ENCODE measurements around the gene ZNF407.
"Not testable (repeated sequence)": the region's sequence is repeated elsewhere in the genome, so short reads cannot be mapped to it uniquely, and the experiment has no call there.

ZNF407 gene

GRCh38 chr18:75101916-75102315 lies 504.2 kb downstream of the ZNF407 start:
- H3K36me3 ChIP-seq (ENCODE audit: control insufficient read depth, low read length): no peaks in the 10 kb centered on the region
- H3K27ac ChIP-seq (ENCODE audit: low read depth, low read length): no peak overlapping the region
- peaks cover 2% of the 10 kb centered on the region; the same call in 1 of the 2 replicates for H3K9me3 ChIP-seq (ENCODE audit: control insufficient read depth, insufficient read depth, low read length)
- H3K9me2 ChIP-seq (replicated peaks; ENCODE audit: control insufficient read depth, low read length): no peaks in the 10 kb centered on the region
- H3K27me3 ChIP-seq (ENCODE audit: control insufficient read depth, low read length): no peaks in the 10 kb centered on the region
- no peaks in the 10 kb centered on the region for H3F3A ChIP-seq (ENCODE audit: control insufficient read depth, insufficient read depth)
- H3K4me1 ChIP-seq (ENCODE audit: control insufficient read depth, low read length): no peaks in the 10 kb centered on the region
- no peak for TF ChIP-seq EZH2phosphoT487 (IDR thresholded peaks at IDR 0.05; ENCODE audit: borderline replicate concordance, low read length)
- no peak overlapping the region for H3K4me3 ChIP-seq (ENCODE audit: low read length)
- H3K4me2 ChIP-seq (ENCODE audit: low read length): no peak overlapping the region
- H4K20me1 ChIP-seq (ENCODE audit: control insufficient read depth, insufficient read depth, low read depth, low read length): no peaks in the 10 kb centered on the region
- no peaks in the 10 kb centered on the region for H3K79me2 ChIP-seq (ENCODE audit: control insufficient read depth, low read length)

DNA sequence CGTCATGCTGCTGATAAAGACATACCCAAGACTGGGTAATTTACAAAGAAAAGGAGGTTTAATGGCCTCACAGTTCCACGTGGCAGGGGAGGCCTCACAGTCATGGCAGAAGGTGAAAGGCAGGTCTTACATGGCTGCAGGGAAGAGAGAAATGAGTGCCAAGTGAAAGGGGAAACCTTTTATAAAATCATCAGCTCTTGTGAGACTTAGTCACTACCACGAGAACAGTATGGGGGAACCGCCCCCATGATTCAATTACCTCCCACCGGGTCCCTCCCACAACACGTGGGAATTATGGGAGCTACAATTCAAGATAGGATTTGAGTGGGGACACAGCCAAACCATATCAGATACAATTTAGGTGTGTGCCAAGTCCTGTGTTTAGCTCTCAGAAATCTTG lies 506.4 kb downstream of the ZNF407 start:
- H4K20me1 ChIP-seq (ENCODE audit: control insufficient read depth, insufficient read depth, low read depth, low read length); H3K27me3 ChIP-seq (ENCODE audit: control insufficient read depth, low read length); H3K4me3 ChIP-seq (ENCODE audit: low read length); H3K4me1 ChIP-seq (ENCODE audit: control insufficient read depth, low read length); H3K9me2 ChIP-seq (replicated peaks; ENCODE audit: control insufficient read depth, low read length); H3K79me2 ChIP-seq (ENCODE audit: control insufficient read depth, low read length); H3K27ac ChIP-seq (ENCODE audit: low read depth, low read length); H3K9me3 ChIP-seq (ENCODE audit: control insufficient read depth, insufficient read depth, low read length); H3K4me2 ChIP-seq (ENCODE audit: low read length); H3F3A ChIP-seq (ENCODE audit: control insufficient read depth, insufficient read depth); H3K36me3 ChIP-seq (ENCODE audit: control insufficient read depth, low read length): not testable (repeated sequence)

DNA sequence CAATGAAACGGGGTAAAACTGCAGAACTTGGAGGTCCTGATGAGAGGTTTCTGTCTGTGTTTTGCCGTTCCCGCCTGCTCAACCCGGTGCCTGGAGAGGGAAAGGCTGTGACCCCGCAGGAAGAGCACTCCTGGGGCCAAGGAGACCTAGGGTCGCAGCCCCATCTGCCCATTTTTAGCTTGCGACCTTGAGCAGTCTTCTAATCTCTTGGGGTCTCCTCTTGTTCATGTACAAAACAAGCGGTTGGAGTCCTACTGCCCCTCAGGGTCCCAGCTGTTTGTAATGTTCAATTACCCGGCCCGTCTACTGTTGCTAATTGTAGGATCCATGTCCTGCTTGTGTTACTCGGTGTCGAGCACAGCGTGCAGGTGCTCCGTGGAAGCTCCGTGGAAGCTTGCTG lies 506.8 kb downstream of the ZNF407 start:
- Histone ChIP-seq H3K36me3 (ENCODE audit: control insufficient read depth, low read length) (no peaks in the 10 kb centered on the region), H3K27ac (ENCODE audit: low read depth, low read length) (no peak overlapping the region), H3K27me3 (ENCODE audit: control insufficient read depth, low read length) (no peaks in the 10 kb centered on the region), H3K4me3 (ENCODE audit: low read length) (no peak overlapping the region), H3K9me3 (ENCODE audit: control insufficient read depth, insufficient read depth, low read length) (peaks cover 2% of the 10 kb centered on the region; the same call in 1 of the 2 replicates), H3F3A (ENCODE audit: control insufficient read depth, insufficient read depth) (no peaks in the 10 kb centered on the region), H4K20me1 (ENCODE audit: control insufficient read depth, insufficient read depth, low read depth, low read length) (no peaks in the 10 kb centered on the region), H3K9me2 (replicated peaks; ENCODE audit: control insufficient read depth, low read length) (no peaks in the 10 kb centered on the region), H3K4me1 (ENCODE audit: control insufficient read depth, low read length) (no peaks in the 10 kb centered on the region), H3K4me2 (ENCODE audit: low read length) (no peak overlapping the region), H3K79me2 (ENCODE audit: control insufficient read depth, low read length) (no peaks in the 10 kb centered on the region)
- TF ChIP-seq CTCF (IDR thresholded peaks at IDR 0.05; ENCODE audit: low read depth, low read length, poor library complexity, severe bottlenecking) (no peak), EZH2phosphoT487 (IDR thresholded peaks at IDR 0.05; ENCODE audit: borderline replicate concordance, low read length) (no peak)

- Histone ChIP-seq H3K27ac (ENCODE audit: low read depth, low read length) (no peak overlapping the region), H3K4me2 (ENCODE audit: low read length) (no peak overlapping the region), H3K79me2 (ENCODE audit: control insufficient read depth, low read length) (no peaks in the 10 kb centered on the region), H3K9me3 (ENCODE audit: control insufficient read depth, insufficient read depth, low read length) (peaks cover 1% of the 10 kb centered on the region; the same call in 1 of the 2 replicates), H3F3A (ENCODE audit: control insufficient read depth, insufficient read depth) (no peaks in the 10 kb centered on the region), H3K4me3 (ENCODE audit: low read length) (no peak overlapping the region), H3K4me1 (ENCODE audit: control insufficient read depth, low read length) (no peaks in the 10 kb centered on the region), H3K36me3 (ENCODE audit: control insufficient read depth, low read length) (no peaks in the 10 kb centered on the region), H3K9me2 (replicated peaks; ENCODE audit: control insufficient read depth, low read length) (no peaks in the 10 kb centered on the region), H4K20me1 (ENCODE audit: control insufficient read depth, insufficient read depth, low read depth, low read length) (no peaks in the 10 kb centered on the region), H3K27me3 (ENCODE audit: control insufficient read depth, low read length) (no peaks in the 10 kb centered on the region)
- TF ChIP-seq EZH2phosphoT487 (IDR thresholded peaks at IDR 0.05; ENCODE audit: borderline replicate concordance, low read length): no peak
- no peak for TF ChIP-seq CTCF (IDR thresholded peaks at IDR 0.05; ENCODE audit: low read depth, low read length, poor library complexity, severe bottlenecking)
Measured at GRCh38 chr18:75105551-75106254, 508.0 kb downstream of the ZNF407 start.
